ENCODE data around the gene AGRN.
"Not testable (repeated sequence)": the region's sequence is repeated elsewhere in the genome, so short reads cannot be mapped to it uniquely, and the experiment has no call there.

AGRN gene

GRCh38 chr1:1088801-1089680 is 69.1 kb downstream of the AGRN start:
- H3K4me1 ChIP-seq (ENCODE audit: insufficient read depth, low read length) = no peaks in the 10 kb centered on the region
- no peaks in the 10 kb centered on the region for H3K36me3 ChIP-seq (ENCODE audit: insufficient read depth, low read length)
- no peaks in the 10 kb centered on the region for H3K9me3 ChIP-seq (ENCODE audit: insufficient read depth, low read depth, low read length)
- 94% methylated on average over 46 of the region's 46 CpGs for WGBS
- H3K27me3 ChIP-seq (ENCODE audit: insufficient read depth, low read length) = no peaks in the 10 kb centered on the region
- no peak overlapping the region for H3K27ac ChIP-seq (ENCODE audit: low read depth, low read length)
- H3K9ac ChIP-seq (ENCODE audit: low read depth, low read length) = no peak overlapping the region
- H3K4me3 ChIP-seq (ENCODE audit: low read length) = no peak overlapping the region

GRCh38 chr1:1089731-1090423 is 70.0 kb downstream of the AGRN start:
- Histone ChIP-seq H3K36me3 (ENCODE audit: insufficient read depth, low read length) (no peaks in the 10 kb centered on the region), H3K4me1 (ENCODE audit: insufficient read depth, low read length) (no peaks in the 10 kb centered on the region), H3K27me3 (ENCODE audit: insufficient read depth, low read length) (no peaks in the 10 kb centered on the region), H3K9me3 (ENCODE audit: insufficient read depth, low read depth, low read length) (peaks cover 2% of the 10 kb centered on the region), H3K4me3 (ENCODE audit: low read length) (no peak overlapping the region), H3K9ac (ENCODE audit: low read depth, low read length) (no peak overlapping the region), H3K27ac (ENCODE audit: low read depth, low read length) (no peak overlapping the region)
- 92% methylated on average over 22 of the region's 22 CpGs for WGBS

- Histone ChIP-seq H3K4me3 (ENCODE audit: low read length) (no peak overlapping the region), H3K36me3 (ENCODE audit: insufficient read depth, low read length) (no peaks in the 10 kb centered on the region), H3K9me3 (ENCODE audit: insufficient read depth, low read depth, low read length) (peaks cover 9% of the 10 kb centered on the region), H3K9ac (ENCODE audit: low read depth, low read length) (no peak overlapping the region), H3K27me3 (ENCODE audit: insufficient read depth, low read length) (no peaks in the 10 kb centered on the region), H3K27ac (ENCODE audit: low read depth, low read length) (no peak overlapping the region), H3K4me1 (ENCODE audit: insufficient read depth, low read length) (no peaks in the 10 kb centered on the region)
- 95% methylated on average over 45 of the region's 45 CpGs for WGBS
Observed at GRCh38 chr1:1090424-1091343, 70.8 kb downstream of the AGRN start.

GRCh38 chr1:1091344-1092148 is 71.6 kb downstream of the AGRN start:
- H3K9me3 ChIP-seq (ENCODE audit: insufficient read depth, low read depth, low read length) = peaks cover 16% of the 10 kb centered on the region
- H3K4me1 ChIP-seq (ENCODE audit: insufficient read depth, low read length) = no peaks in the 10 kb centered on the region
- no peak overlapping the region for H3K9ac ChIP-seq (ENCODE audit: low read depth, low read length)
- no peak overlapping the region for H3K27ac ChIP-seq (ENCODE audit: low read depth, low read length)
- H3K27me3 ChIP-seq (ENCODE audit: insufficient read depth, low read length) = no peaks in the 10 kb centered on the region
- no peaks in the 10 kb centered on the region for H3K36me3 ChIP-seq (ENCODE audit: insufficient read depth, low read length)
- no peak overlapping the region for H3K4me3 ChIP-seq (ENCODE audit: low read length)
- WGBS = 95% methylated on average over 28 of the region's 28 CpGs

- Histone ChIP-seq H3K4me3 (ENCODE audit: low read length) (no peak overlapping the region), H3K27ac (ENCODE audit: low read depth, low read length) (no peak overlapping the region), H3K4me1 (ENCODE audit: insufficient read depth, low read length) (no peaks in the 10 kb centered on the region), H3K9me3 (ENCODE audit: insufficient read depth, low read depth, low read length) (peaks cover 19% of the 10 kb centered on the region), H3K36me3 (ENCODE audit: insufficient read depth, low read length) (no peaks in the 10 kb centered on the region), H3K27me3 (ENCODE audit: insufficient read depth, low read length) (no peaks in the 10 kb centered on the region), H3K9ac (ENCODE audit: low read depth, low read length) (no peak overlapping the region)
- WGBS = 94% methylated on average over 28 of the region's 28 CpGs
Observed at GRCh38 chr1:1092149-1092855, 72.4 kb downstream of the AGRN start.

GRCh38 chr1:1092894-1093609 is 73.1 kb downstream of the AGRN start:
- Histone ChIP-seq H3K4me3 (ENCODE audit: low read length) (no peak overlapping the region), H3K27me3 (ENCODE audit: insufficient read depth, low read length) (no peaks in the 10 kb centered on the region), H3K4me1 (ENCODE audit: insufficient read depth, low read length) (no peaks in the 10 kb centered on the region), H3K9ac (ENCODE audit: low read depth, low read length) (no peak overlapping the region), H3K9me3 (ENCODE audit: insufficient read depth, low read depth, low read length) (peaks cover 19% of the 10 kb centered on the region), H3K27ac (ENCODE audit: low read depth, low read length) (no peak overlapping the region), H3K36me3 (ENCODE audit: insufficient read depth, low read length) (no peaks in the 10 kb centered on the region)
- 93% methylated on average over 14 of the region's 14 CpGs for WGBS

GRCh38 chr1:1093610-1093943 is 73.7 kb downstream of the AGRN start:
- H3K4me3 ChIP-seq (ENCODE audit: low read length) = no peak overlapping the region
- no peak overlapping the region for H3K27ac ChIP-seq (ENCODE audit: low read depth, low read length)
- H3K9me3 ChIP-seq (ENCODE audit: insufficient read depth, low read depth, low read length) = peaks cover 19% of the 10 kb centered on the region
- 93% methylated on average over 10 of the region's 10 CpGs for WGBS
- no peaks in the 10 kb centered on the region for H3K36me3 ChIP-seq (ENCODE audit: insufficient read depth, low read length)
- no peaks in the 10 kb centered on the region for H3K4me1 ChIP-seq (ENCODE audit: insufficient read depth, low read length)
- no peaks in the 10 kb centered on the region for H3K27me3 ChIP-seq (ENCODE audit: insufficient read depth, low read length)
- no peak overlapping the region for H3K9ac ChIP-seq (ENCODE audit: low read depth, low read length)

GRCh38 chr1:1094981-1095380 is 75.1 kb downstream of the AGRN start:
- 92% methylated on average over 6 of the region's 7 CpGs for WGBS
- Histone ChIP-seq H3K9ac (ENCODE audit: low read depth, low read length) (no peak overlapping the region), H3K27me3 (ENCODE audit: insufficient read depth, low read length) (no peaks in the 10 kb centered on the region), H3K27ac (ENCODE audit: low read depth, low read length) (no peak overlapping the region), H3K4me3 (ENCODE audit: low read length) (no peak overlapping the region), H3K36me3 (ENCODE audit: insufficient read depth, low read length) (no peaks in the 10 kb centered on the region), H3K9me3 (ENCODE audit: insufficient read depth, low read depth, low read length) (peaks cover 26% of the 10 kb centered on the region), H3K4me1 (ENCODE audit: insufficient read depth, low read length) (no peaks in the 10 kb centered on the region)

- not testable (repeated sequence) for H3K4me3 ChIP-seq (ENCODE audit: low read length); H3K27me3 ChIP-seq (ENCODE audit: insufficient read depth, low read length); H3K27ac ChIP-seq (ENCODE audit: low read depth, low read length); H3K36me3 ChIP-seq (ENCODE audit: insufficient read depth, low read length); H3K4me1 ChIP-seq (ENCODE audit: insufficient read depth, low read length); H3K9ac ChIP-seq (ENCODE audit: low read depth, low read length)
- peaks cover 32% of the 10 kb centered on the region for H3K9me3 ChIP-seq (ENCODE audit: insufficient read depth, low read depth, low read length)
- 89% methylated on average over 5 of the region's 5 CpGs for WGBS
Observed at GRCh38 chr1:1096136-1096535, 76.2 kb downstream of the AGRN start.
